SU-DHL-6 (cell line): ENCODE data around the gene SPRTN.

Experiments
- H2AFZ ChIP-seq: fragments of 200-600 bp; sonication (generic); 2 replicates; pipeline ENCODE4 v1.6.1; 2014; ENCODE audit warnings: low read depth, mild to moderate bottlenecking, moderate library complexity, mixed read lengths, antibody characterized with exemption, low read length; ENCODE audit not compliant: severe bottlenecking
- H3F3A ChIP-seq: fragments of 200-600 bp; shearing (Covaris generic); 2 replicates; pipeline ENCODE4 v1.6.0; 2016; ENCODE audit warnings: antibody characterized with exemption, mild to moderate bottlenecking; ENCODE audit not compliant: insufficient read depth
- H3K27ac ChIP-seq: fragments of 200-600 bp; sonication (generic); 2 replicates; pipeline ENCODE4 v1.5.1; 2016; ENCODE audit warnings: low read depth, mild to moderate bottlenecking, low read length, moderate library complexity, mixed read lengths
- H3K27me3 ChIP-seq: fragments of 200-600 bp; sonication (generic), shearing (Covaris generic); 2 replicates; pipeline ENCODE4 v1.6.0; 2014; ENCODE audit warnings: mild to moderate bottlenecking, low read length
- H3K36me3 ChIP-seq: fragments of 200-600 bp; sonication (generic); 2 replicates; pipeline ENCODE4 v1.6.1; 2014; ENCODE audit warnings: mild to moderate bottlenecking, low read length, mixed read lengths
- H3K4me2 ChIP-seq: fragments of 300-600, 200-600 bp; shearing (Covaris generic), sonication (generic); 2 replicates; pipeline ENCODE4 v1.6.0; 2014; ENCODE audit warnings: low read length, low read depth, mild to moderate bottlenecking; ENCODE audit not compliant: poor library complexity, severe bottlenecking
- H3K4me3 ChIP-seq: fragments of 200-600 bp; sonication (generic); 2 replicates; pipeline ENCODE4 v1.5.1; 2014; ENCODE audit warnings: antibody characterized with exemption, low read length, mild to moderate bottlenecking, mixed read lengths; ENCODE audit not compliant: insufficient read depth, poor library complexity, severe bottlenecking
- H3K79me2 ChIP-seq: fragments of 200-600 bp; sonication (generic); 2 replicates; pipeline ENCODE4 v1.6.1; 2014; ENCODE audit warnings: mild to moderate bottlenecking, low read length, moderate library complexity; ENCODE audit not compliant: insufficient read depth
- H3K9ac ChIP-seq: fragments of 200-600 bp; sonication (generic); 2 replicates; pipeline ENCODE4 v1.7.0; 2014; ENCODE audit warnings: mild to moderate bottlenecking, low read length
- H3K9me2 ChIP-seq: fragments of 200-600 bp; sonication (generic); replicated peaks from 2 replicates; pipeline ENCODE4 v1.6.1; 2014; ENCODE audit warnings: low read length; ENCODE audit not compliant: insufficient read depth
- H3K9me3 ChIP-seq: fragments of 200-600 bp; sonication (generic); 2 replicates; pipeline ENCODE4 v1.6.1; 2014; ENCODE audit warnings: low read length, mixed read lengths; ENCODE audit not compliant: insufficient read depth
- H4K20me1 ChIP-seq: fragments of 200-600 bp; sonication (generic); 2 replicates; pipeline ENCODE4 v1.6.1; 2014; ENCODE audit warnings: low read depth, mild to moderate bottlenecking, antibody characterized with exemption, low read length, moderate library complexity, mixed read lengths
- EZH2phosphoT487 ChIP-seq: fragments of 200-600 bp; sonication (generic), shearing (Covaris generic); conservative IDR thresholded peaks from 2 replicates; pipeline ENCODE4 v1.6.1; 2018; ENCODE audit warnings: mild to moderate bottlenecking, antibody characterized with exemption, low read length, moderate library complexity, mixed read lengths
- TF ChIP-seq, protein P1 (sequence below): fragments of 200-600 bp; sonication (generic); IDR thresholded peaks from one replicate; pipeline ENCODE4 v1.5.1; 2017; ENCODE audit warnings: antibody characterized with exemption, mild to moderate bottlenecking, low read length, moderate library complexity; ENCODE audit not compliant: insufficient read depth, poor library complexity, severe bottlenecking

Gene SPRTN

DNA sequence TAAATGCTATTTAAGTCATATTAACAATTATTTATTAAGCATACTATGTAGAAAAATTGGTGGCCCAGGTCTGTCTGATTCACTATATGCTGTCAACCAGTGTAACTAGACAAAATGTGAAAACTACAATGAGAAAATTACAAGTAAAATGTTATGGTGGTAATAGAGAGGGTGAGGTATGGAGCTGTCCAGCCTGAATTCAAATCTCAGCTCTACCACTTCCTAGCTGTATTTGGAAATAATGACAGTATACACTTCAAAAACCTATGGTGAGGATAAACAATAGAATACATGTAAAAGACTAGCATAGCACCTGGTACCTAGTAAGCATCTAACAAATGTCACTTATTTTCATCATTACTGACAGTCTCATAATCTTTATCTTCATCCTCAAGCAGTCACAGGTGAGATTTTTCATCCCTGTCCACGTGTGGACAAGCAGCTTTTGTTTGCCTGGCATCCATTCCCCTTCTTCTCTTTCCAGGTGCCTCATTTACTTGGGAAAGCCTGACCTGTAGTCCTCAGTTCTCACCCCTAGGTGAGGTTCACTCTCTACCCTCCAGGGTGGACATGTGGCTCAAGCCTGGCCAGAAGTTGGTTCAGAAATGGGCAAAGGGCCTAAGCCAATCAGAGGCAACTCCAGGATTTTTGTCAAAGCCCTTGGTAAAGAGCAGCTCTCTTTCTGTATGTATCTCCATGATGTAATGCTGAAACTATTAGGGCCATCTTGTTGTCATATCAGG is 54.5 kb downstream of the SPRTN start:
- no peak overlapping the region for H3K27ac ChIP-seq
- H2AFZ ChIP-seq: no peak overlapping the region
- no peaks in the 10 kb centered on the region for H3K36me3 ChIP-seq
- no peaks in the 10 kb centered on the region for H3K9me3 ChIP-seq
- no peak overlapping the region for H3K4me3 ChIP-seq
- no peak overlapping the region for H3K9ac ChIP-seq
- no peaks in the 10 kb centered on the region for H3F3A ChIP-seq
- no peaks in the 10 kb centered on the region for H3K9me2 ChIP-seq
- H4K20me1 ChIP-seq: peaks cover 4% of the 10 kb centered on the region; the same call in 1 of the 2 replicates
- no peaks in the 10 kb centered on the region for H3K79me2 ChIP-seq
- no peaks in the 10 kb centered on the region for H3K27me3 ChIP-seq
- no peak for TF ChIP-seq EZH2phosphoT487
- TF ChIP-seq, protein P1, sequence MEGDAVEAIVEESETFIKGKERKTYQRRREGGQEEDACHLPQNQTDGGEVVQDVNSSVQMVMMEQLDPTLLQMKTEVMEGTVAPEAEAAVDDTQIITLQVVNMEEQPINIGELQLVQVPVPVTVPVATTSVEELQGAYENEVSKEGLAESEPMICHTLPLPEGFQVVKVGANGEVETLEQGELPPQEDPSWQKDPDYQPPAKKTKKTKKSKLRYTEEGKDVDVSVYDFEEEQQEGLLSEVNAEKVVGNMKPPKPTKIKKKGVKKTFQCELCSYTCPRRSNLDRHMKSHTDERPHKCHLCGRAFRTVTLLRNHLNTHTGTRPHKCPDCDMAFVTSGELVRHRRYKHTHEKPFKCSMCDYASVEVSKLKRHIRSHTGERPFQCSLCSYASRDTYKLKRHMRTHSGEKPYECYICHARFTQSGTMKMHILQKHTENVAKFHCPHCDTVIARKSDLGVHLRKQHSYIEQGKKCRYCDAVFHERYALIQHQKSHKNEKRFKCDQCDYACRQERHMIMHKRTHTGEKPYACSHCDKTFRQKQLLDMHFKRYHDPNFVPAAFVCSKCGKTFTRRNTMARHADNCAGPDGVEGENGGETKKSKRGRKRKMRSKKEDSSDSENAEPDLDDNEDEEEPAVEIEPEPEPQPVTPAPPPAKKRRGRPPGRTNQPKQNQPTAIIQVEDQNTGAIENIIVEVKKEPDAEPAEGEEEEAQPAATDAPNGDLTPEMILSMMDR: no peak
- H3K4me2 ChIP-seq: no peak overlapping the region

DNA sequence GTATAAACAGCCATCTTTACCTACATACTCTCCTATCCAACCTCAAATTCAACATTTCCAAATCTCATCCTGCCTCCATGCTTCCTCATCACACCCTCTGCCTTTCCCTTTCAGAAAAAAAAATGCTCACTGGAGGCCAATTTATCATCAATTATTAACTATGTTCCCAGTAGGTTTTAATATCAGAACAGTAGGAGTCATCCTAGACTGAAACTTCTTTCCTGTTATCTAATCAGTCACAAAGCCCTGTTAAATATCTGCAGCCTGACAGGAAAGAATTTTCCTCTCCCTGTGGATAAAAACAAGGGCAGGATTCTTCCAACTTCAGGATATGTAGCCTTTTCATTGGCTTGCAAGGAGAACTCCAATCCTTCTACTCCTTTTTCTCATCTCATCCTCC is 55.6 kb downstream of the SPRTN start:
- Histone ChIP-seq H3K4me3 (no peak overlapping the region), H3K36me3 (no peaks in the 10 kb centered on the region), H3K27me3 (no peaks in the 10 kb centered on the region), H3K4me2 (no peak overlapping the region), H4K20me1 (peaks cover 4% of the 10 kb centered on the region; the same call in 1 of the 2 replicates), H3K9me2 (no peaks in the 10 kb centered on the region), H3K9ac (no peak overlapping the region), H3K79me2 (no peaks in the 10 kb centered on the region), H3K27ac (no peak overlapping the region), H2AFZ (no peak overlapping the region), H3K9me3 (no peaks in the 10 kb centered on the region), H3F3A (no peaks in the 10 kb centered on the region)
- TF ChIP-seq, protein P1: no peak
- TF ChIP-seq EZH2phosphoT487: no peak

DNA sequence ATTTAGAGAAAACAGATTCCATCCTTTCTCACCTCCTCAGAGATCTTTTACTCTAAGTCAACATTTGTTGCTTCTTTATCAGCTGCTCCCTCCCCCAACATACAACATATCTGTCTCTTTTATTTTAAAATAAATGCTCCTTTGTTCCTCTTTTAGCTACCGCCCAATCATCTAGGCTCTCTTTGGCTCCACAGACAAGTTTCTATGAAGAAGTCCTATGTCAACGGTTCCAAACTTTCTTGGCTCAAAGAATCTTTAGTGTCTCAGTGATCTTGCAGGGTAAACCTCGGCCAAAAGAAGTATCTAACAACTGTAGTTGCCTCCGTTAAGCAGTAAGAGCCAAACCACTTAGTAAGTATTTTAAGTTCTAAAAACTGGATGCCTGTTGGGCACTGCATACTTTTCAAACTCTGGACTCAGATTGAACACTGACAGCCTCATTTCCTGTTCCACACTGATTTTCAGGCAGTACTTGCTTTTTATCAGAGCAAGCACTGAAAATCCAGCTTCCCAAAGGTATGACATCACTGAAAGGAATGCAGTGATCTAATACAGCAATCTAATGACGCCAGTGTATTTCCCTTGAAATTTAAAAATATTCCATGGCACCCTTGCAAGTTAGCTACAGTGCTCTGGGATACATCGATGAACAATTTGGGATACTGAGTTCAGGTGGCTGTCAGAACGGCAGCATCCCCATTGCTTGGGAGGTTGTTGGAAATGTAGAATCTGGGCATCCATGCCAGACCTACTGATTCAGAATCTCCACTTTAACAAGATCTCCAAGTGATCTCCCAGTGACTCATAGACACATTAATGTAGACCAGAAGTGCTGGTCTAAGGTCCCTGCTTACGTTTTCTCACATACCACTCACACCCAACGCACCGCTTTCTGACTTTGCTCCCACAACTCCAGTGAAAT is 57.2 kb downstream of the SPRTN start:
- Histone ChIP-seq H3K27ac (no peak overlapping the region), H3K4me2 (no peak overlapping the region), H2AFZ (no peak overlapping the region)

More for the DNA sequence above, 57.2 kb downstream of the SPRTN start:
- Histone ChIP-seq H3K36me3 (no peaks in the 10 kb centered on the region), H3F3A (no peaks in the 10 kb centered on the region), H3K4me3 (no peak overlapping the region), H3K9me2 (no peaks in the 10 kb centered on the region), H4K20me1 (peaks cover 6% of the 10 kb centered on the region; the same call in 1 of the 2 replicates), H3K9me3 (no peaks in the 10 kb centered on the region), H3K9ac (no peak overlapping the region), H3K79me2 (no peaks in the 10 kb centered on the region), H3K27me3 (no peaks in the 10 kb centered on the region)
- TF ChIP-seq, protein P1: no peak
- no peak for TF ChIP-seq EZH2phosphoT487
